HG02588 (cell line): ENCODE measurements around the gene MAFG.
A peak's percentile ranks its signal among the peaks of the same experiment; 100 is the strongest.

Experiments used
- ATAC-seq: cut with Tn5 transposase; IDR thresholded peaks from one replicate; pipeline ENCODE4 v1.9.1; 2021; ENCODE audit warnings: mild to moderate bottlenecking, moderate library complexity; ENCODE audit not compliant: unreplicated experiment

MAFG gene

GRCh38 chr17:81899514-81900166, 27.9 kb downstream of the MAFG start:
- no peak for ATAC-seq

- ATAC-seq, result no peak
Observed at GRCh38 chr17:81898885-81899284, 28.6 kb downstream of the MAFG start.

GRCh38 chr17:81898029-81898866, 29.3 kb downstream of the MAFG start:
- no peak for ATAC-seq

GRCh38 chr17:81895400-81895799, 32.1 kb downstream of the MAFG start:
- no peak for ATAC-seq

- no peak for ATAC-seq
Observed at GRCh38 chr17:81891303-81891552, 36.3 kb downstream of the MAFG start.

GRCh38 chr17:81890447-81891302, 36.9 kb downstream of the MAFG start:
- no peak for ATAC-seq

GRCh38 chr17:81889602-81890001, 37.9 kb downstream of the MAFG start:
- no peak for ATAC-seq

- ATAC-seq, result no peak
Observed at GRCh38 chr17:81888988-81889595, 38.4 kb downstream of the MAFG start.

- no peak for ATAC-seq
Observed at GRCh38 chr17:81888105-81888987, 39.2 kb downstream of the MAFG start.

- ATAC-seq, result no peak
Observed at GRCh38 chr17:81885869-81886548, 41.5 kb downstream of the MAFG start.

GRCh38 chr17:81885454-81885853, 42.1 kb downstream of the MAFG start:
- no peak for ATAC-seq

- no peak for ATAC-seq
Observed at GRCh38 chr17:81884968-81885367, 42.6 kb downstream of the MAFG start.

- no peak for ATAC-seq
Observed at GRCh38 chr17:81884520-81884919, 43.0 kb downstream of the MAFG start.

GRCh38 chr17:81879121-81879520, 48.4 kb downstream of the MAFG start:
- no peak for ATAC-seq

- no peak for ATAC-seq
Observed at GRCh38 chr17:81878294-81878693, 49.2 kb downstream of the MAFG start.

GRCh38 chr17:81877569-81877968, 50.0 kb downstream of the MAFG start:
- no peak for ATAC-seq

- peak; percentile 49 for ATAC-seq
Observed at GRCh38 chr17:81871387-81872230, 55.9 kb downstream of the MAFG start.

- ATAC-seq, result peak; percentile 19
Observed at GRCh38 chr17:81870981-81871386, 56.6 kb downstream of the MAFG start, which contains the start of gene ARHGDIA. TSS of gene ARHGDIA (minus strand) at chr17:81871337. CDS start at chr17:81869930, 1,407 bp downstream.
